T-helper 2 cell treated with Interferon-gamma antibody and Interleukin-4, amounts not matched to agents 100 ng/mL and 5 ng/mL, for 36 hours (primary cell): ENCODE data around the gene RTTN. TPM values are rescaled to one million over a fixed set of nuclear protein-coding genes. Genes with fewer than 3 reads are reported as not detected.

Experiments
- intact Hi-C: fragments of 100-400 bp; cut with micrococcal nuclease; formaldehyde crosslinking; loops from one replicate; pipeline ENCODE4 v1.15.1; 2023
- total RNA-seq: library from RNA; stranded (reverse); gene quantifications from 2 replicates; pipeline ENCODE4 v1.2.3, GENCODE V29; 2022

Gene RTTN
- total RNA-seq, 1 donor from 2014 or later: 30.6 TPM

DNA sequence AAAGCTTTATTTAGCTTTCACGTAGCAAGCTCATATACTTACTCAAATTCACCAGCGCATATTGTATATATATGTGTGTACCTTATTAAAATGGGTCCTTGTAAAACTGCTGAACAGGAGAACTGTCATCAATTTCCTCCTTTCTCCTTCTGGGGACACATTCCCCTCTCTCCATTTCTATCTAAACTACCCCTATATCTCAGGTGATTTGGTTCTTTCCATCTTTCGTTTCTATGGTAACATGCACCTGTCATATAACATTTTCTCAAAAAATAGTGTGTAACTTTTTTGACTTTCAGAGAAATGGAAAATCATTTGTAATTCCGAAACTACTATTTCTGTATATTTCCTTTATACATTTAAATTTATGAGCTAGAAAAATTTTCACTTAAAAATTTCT lies 174.3 kb downstream of the RTTN start:
- intact Hi-C loops: no loop called here

DNA sequence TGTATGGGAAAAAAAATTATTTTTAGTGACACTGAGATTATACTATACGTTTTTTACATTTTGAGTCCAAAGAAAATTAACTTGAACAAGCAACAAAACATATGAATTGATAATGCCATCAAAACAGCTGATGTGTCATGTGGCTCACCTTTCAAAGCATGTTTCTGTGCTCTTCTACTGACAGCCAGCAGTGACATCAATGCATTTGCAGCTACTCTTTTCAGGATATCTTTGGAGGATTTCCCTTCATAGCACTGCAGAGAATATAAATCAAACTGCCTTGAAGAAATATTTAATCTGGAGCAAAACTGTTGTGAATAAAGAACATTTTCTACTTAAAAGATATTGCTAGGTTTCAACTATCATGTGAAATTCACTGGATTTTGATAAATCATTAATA lies 174.8 kb downstream of the RTTN start:
- intact Hi-C loops: no loop called here

DNA sequence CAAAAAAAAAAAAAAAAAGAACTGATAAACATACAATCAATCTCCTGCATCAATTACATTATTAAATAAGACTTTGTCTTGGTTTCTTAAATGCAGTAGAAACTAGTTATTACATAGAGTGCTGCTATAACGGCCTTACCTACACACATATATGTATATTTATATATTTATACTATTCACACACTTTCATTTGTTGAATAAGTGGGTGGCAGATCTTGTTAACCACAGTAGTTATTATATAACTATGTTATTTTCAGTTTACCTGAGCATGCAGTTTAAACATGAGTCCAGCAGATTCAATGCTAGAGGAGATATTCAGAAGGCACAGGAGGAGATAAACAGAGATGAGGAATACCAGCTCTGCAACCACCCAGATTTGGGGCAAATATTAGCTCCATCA lies 176.3 kb downstream of the RTTN start:
- intact Hi-C loops: no loop called here

DNA sequence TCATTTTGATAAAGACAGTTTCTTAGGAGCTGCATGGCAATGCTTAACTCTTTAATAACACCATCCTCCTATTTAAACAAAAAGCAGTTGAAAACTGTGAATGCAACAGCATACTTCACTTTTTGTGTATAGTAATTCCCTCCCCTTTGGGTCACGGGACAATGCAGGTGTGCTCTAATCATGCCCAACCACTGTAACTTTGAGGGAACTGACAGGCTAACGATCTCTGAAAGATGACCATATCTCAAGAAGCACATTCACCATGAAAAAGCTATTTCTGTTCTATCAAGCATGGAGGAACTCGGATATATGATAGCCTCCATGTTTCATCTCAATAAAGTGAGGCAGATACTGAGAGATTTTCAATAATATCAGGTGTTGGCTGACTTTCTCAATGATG lies 176.8 kb downstream of the RTTN start:
- intact Hi-C loops: no loop called here

DNA sequence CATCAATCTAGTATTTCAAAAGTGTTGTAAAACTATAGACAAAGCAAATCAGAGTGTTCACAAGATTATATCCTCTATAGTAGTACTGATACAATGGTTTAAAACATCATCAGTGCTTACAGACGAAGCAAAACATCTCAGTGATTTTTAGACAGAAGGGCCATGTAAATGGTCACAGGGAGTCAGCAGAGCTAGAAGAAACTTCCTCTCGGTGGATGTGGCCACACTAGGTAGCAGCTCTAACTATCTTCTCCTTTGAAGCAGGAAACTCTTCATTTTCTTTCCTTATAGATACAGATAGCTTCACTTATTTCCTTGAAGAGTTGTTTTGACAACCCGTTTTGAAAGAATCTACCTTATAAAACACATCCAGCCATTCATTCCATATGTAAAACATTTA lies 177.4 kb downstream of the RTTN start:
- intact Hi-C loops: no loop called here

DNA sequence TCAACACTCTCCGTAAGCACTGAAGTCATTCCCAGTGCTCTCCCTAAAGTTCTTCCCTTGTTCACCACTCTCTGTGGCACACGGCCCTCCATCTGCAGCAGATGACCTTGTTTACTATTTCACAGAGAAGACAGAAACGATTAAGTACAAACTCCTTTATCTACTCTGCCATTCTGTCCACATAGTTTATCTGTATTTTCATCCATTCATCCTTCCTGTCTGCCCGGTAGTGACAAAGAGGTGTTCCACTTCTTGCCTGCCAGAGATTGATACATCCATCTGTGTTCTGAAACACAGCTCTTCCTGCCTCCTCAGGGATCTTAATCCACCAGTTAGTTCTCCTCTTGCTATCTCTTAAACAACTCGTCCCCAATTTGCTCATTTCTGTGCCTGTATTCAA lies 179.9 kb downstream of the RTTN start:
- intact Hi-C loops: no loop called here

DNA sequence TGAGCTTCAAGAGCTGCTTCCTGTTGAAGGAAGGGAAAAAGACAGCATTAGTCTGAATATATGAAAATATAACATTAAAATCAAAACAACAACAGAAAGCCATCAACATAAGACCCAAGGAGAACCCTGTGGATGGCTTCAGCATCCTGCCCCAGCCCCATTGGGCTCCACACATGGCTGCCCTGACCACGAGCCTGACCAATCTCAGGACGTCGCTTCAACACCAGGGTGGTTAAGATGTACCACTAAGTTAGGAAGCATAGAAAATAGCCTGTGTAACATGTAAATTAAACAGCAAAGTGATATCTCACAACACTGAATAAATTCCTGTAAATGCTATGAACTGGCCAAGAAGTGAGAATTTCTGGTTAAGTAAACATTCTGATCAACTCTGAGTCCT lies 180.7 kb downstream of the RTTN start:
- intact Hi-C loops: no loop called here

DNA sequence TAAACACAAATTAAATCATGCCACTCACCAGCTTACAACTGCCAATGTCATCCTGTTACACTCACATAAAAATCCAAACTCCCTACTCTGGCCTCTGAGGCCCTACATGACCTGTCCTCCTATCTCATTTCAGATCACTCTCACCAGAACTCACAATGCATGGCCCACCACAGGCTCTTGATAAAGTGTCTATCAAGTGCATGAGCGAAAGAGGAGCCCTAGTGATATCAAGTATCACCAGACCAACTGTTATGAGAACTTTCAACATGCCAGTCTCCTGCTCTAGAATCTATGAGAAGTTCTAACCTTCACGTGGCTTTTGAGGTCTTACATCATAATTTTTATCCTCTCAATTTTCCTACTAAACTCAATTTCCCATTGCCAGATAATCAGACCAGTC lies 181.4 kb downstream of the RTTN start:
- intact Hi-C loops: no loop called here

DNA sequence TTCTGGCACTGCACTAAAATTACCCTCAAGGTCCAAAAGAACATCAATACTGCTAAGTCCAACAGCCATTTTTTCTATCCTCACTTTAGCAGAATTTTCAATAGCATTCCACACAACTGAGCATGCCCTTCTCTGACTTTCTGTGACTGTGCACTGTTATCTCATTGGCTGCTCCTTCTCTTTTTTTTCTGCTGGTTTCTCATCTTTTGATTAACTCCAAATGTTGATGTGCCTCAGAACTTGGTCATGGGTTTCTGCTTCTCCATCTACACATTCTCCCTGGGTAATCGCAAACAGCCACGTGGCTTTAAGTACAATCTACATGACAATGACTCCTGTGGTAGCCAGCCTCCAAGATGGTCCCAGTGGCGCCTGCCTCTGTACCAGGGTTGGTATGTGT lies 182.9 kb downstream of the RTTN start:
- intact Hi-C loops: no loop called here

DNA sequence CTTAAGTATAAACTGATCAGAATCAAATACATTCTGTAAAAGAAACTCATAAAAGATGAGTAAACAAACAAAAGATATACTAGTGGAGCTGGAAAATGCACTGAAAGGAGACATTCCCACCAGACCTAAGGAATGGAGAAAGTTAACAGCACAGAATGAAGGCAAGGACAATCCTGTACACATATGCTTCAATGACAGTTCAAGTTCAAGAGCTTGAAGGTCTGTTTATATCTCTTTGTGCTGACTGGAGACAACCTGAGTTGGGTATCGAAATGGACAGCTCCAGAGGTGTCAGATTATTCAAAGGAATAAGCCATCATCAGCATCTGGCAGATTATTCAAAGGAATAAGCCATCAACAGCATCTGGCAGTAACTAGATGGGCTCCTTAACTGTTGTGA lies 184.0 kb downstream of the RTTN start:
- intact Hi-C loops: no loop called here

DNA sequence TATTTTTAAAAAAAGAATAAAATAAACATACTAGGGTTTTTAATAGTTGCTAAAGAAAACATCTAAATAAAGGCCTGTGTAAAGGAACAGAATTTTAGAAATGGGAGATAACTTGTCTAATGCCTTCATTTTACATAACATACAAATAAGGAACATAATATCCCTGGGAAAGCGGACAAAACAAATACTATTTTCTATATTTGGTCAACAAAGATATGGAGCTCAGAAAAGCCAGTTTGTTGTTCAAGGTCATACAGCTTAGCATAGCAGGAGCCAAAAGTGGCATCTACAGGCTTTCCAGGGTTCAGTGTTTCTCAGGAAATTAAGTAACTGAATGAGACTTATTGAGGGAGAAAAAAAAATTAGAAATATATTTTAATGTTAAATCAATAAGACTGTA lies 184.4 kb downstream of the RTTN start:
- intact Hi-C loops: no loop called here

DNA sequence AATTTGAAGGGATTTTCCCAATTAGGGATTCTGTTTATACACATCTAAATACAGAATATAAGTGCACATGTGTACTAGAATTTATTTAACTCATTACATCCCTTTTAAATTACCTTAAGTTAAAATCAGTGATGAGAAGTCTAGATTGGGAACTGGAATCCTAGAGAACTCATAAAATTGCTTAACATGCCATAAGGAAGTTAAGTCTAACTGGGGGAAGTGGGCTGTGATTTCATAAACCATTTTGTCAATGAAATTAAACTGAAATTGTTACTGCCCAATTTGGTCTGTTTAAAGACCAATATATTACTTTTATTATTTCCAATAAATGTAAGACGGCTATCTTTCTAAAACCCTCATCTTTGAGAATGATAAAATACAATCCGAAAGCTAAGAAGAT lies 185.5 kb downstream of the RTTN start:
- intact Hi-C loops: no loop called here

DNA sequence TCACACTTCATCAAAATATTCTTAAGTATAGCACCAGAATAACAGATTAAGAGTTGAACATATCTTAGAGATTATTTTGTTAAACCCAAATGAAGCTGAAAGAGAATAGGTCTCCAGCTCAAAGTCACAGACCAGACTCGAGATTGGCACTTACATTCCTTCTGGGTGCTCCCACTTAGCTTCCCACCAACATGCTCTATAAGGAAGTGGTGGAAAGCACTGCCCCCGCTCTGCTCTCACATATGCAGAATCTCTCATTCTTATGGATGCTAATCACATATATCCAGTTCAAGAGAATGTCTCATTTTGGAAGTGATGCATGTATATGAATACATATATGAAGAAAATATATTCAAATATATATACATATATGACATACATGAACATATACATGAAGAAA lies 186.4 kb downstream of the RTTN start:
- intact Hi-C loops: no loop called here

DNA sequence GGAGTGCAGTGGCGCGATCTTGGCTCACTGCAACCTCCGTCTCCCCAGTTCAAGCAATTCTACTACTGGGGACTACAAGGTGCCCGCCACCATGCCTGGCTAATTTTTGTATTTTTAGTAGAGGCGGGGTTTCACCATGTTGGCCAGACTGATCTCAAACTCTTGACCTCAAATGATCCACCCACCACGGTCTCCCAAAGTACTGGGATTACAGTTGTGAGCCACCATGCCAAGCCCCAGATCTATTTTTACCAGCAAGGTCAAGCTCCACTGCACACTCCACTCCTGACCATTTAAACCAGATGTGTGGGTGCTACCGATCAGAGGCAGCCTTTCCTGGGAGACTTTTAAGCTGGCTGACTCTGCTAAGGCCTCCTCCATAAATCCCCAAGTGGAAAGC lies 190.4 kb downstream of the RTTN start:
- intact Hi-C loops: no loop called here

DNA sequence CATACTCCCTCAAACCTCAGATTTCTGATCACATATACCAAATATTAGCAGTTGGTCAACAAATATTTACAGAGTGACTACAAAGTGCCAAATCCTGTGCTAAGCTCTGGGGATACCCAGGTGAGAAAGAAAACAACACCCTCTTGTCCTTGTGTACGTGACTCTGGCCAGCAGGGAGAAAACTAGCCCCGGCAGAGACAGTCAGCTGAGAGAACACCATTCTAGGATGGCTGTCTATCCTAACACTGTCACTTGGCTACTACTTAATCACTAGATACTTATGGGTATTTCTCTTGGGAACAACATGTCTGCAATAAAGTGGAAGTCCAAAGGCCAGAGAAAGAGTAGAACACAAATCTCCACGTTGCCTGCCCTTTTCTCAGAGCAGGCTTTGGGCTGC lies 199.9 kb downstream of the RTTN start:
- intact Hi-C loops: no loop called here

DNA sequence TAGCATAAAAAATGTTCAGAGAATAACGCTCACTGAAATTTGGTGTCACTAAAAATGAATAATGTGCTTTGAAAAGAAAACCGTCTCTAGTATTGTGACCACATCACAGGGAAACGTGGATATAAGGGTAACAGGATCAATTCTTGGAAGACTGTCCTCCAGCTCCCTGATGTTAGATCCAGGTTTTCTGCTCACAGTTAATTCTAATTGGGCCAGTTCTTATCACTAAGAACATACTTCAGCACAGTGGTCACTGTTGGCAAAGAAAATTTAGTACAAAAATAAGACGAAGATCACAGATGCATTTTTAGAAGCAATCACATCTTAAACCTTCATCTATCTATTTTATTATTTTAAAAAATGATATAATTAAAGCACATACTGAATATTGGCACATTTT lies 200.8 kb downstream of the RTTN start:
- intact Hi-C loops: loop anchor here (5.0 kb wide), 2 partner anchors 47 to 58 kb away; no protein-coding TSS in a partner anchor

DNA sequence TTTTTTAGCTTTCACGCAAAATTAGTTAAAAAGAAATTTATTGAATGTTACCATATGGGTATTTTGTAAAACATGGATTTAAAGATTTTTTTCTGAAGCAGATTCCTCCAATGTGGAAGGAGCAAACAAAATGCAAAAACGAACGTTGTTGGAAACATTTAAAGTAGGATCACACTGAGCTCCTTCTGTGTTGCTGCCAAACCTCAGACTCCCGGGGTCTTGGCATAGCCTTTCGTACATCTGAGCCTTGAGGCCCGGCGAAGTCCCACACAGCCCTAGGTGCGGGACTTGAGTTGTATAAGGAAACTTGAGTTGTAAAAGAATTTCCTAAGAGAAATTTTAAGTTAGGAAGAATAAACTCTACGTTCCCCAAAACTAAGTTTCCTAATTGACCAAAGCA lies 205.8 kb downstream of the RTTN start:
- intact Hi-C loops: loop anchor here (5.0 kb wide), 2 partner anchors 42 to 63 kb away; no protein-coding TSS in a partner anchor

DNA sequence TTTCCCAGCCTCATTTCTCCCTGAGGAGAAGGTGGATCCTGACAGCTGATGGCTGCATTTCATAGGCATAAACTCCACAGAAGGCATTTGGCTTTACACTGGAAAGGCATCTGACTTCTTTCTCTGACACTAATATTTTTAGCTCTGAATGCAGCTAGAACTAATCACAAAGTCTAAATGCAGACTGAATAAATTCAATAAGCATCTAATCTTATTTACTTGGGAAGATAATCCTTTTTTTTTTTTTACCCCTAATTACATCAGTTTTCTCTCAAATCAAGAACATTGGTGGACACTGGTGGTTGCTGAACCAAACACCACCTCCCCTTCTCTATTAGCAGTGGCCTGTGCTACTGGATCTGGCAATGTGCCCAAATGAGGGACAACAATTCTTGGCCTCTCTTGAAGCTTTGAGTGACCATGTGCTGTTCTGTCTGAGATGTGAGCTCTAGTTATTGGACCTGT lies 206.9 kb downstream of the RTTN start:
- intact Hi-C loops: no loop called here

DNA sequence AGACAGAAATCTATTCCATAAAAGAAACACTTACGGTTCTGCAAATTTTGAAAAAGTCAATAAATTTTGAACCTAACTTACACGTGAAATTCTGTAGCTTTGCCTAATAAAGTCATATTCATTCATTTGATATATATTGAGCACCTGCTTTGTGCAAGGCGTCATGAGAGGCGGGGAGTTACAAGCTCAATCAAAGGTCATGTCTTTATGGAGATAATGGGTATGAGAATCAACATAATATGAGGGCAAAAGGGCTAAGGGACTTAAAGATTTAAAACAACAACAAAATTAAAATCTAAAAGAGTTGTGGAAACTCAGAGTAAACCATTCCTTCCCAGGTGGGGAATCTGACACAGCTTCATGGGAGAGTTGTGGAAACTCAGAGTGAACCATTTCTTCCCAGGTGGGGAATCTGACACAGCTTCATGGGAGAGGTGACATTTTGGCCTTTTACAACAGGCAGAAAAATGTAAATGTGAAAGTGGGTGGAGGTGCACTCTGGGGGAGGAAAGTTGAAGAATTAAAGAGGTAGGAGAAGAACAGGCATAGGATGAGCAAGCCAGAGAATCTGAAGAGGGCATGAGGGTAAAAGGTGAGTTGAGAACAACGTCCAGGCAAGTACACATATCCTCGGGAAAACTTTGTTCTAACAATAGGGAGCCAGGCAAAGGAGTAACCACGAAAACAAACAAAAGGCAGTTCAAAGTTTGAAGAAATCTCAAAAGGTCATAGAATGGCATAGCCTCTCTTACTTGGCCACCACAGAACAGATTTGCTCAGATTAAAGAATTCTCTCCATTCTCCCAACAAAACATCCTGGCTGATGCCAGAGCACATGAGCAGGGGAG lies 208.3 kb downstream of the RTTN start:
- intact Hi-C loops: no loop called here

DNA sequence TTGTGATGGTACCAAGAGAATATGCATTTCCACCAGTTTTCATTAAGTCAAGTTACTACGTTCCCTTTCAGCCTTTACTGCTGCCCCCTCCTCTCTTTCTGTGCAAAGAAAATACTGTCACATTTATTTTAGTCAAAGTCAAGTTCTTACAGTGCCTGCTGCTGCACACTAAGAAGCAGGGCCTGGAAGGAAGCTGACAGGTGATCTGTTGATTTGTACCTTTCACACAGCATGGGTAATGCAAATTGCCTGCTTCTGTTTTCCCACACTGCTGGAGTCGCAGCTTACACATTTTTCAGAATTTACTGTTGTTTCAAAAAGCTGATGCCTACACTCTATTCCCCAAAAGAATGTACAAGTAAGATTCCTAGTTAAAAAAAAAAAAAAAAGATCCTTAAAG lies 209.1 kb downstream of the RTTN start:
- intact Hi-C loops: no loop called here

DNA sequence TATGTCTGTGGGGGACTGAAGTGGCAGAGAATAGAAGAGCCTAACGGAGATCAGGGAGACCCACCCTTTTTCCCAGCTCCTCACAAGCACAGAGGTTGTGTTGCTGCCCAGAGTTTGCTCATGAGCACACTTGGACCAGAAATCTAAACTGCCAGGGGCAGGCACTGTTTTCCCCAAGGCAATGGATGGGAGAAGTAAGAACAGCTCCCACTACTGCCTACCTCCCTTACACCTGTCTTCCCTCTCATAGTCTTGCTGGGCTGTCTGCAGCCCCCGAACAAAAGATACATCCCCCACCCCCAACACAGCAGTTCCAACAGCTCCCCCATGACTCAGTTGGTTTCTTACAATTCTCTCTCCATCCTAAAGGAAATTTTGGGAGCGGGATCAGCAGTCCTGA lies 209.7 kb downstream of the RTTN start:
- intact Hi-C loops: no loop called here

DNA sequence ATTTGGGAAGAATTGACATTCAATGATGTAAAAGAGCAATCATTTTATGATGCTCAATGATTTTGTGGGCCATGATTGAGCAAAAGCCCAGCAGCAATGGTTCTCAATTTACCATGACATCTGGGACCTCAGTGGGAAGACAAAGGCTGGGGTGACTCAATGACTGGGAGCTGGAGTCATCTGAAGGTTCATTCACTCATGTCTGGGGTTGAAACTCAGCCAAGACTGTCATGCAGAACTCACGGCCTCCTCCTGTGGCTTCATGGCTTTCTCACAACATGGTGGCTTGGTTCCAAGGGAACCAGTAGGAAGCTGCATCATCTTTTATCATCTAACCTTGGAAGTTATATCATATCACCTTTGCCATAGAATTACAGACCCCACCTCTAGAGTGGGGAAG lies 212.7 kb downstream of the RTTN start:
- intact Hi-C loops: no loop called here

DNA sequence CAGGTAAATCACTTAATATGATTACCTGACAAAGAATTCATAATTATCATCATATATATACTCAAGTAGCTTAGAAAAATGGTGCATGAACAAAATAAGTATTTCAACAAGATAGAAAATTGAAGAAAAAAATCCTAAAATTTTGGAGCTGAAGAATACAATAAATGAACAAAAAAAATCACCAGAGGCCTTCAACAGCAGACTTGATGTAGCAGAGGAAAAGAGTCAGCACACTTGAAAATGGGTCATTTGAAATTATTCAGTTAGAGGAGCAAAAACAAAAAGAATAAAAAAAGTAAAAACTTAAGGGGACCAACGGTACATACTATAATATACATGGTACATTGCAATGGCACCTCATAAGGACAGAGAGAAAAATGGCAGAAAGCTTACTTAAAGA lies 217.6 kb downstream of the RTTN start:
- intact Hi-C loops: no loop called here
